CD4-positive, alpha-beta T cell (primary cell): ENCODE data around the gene PCDHGA1. TPM values are rescaled to one million over a fixed set of nuclear protein-coding genes. Genes with fewer than 3 reads are reported as not detected.
A peak's percentile ranks its signal among the peaks of the same experiment; 100 is the strongest.

Experiments used
- ATAC-seq: fragments of 200-7000 bp; cut with Tn5 transposase; one replicate; pipeline ENCODE4 v1.10.0; 2022; ENCODE audit warnings: mild to moderate bottlenecking; ENCODE audit not compliant: poor library complexity
- CTCF ChIA-PET: fragments of 350-600 bp; sonication (Branson Sonifier 250); formaldehyde crosslinking; loops from one replicate; lab custom pipeline; 2021; ENCODE audit warnings: antibody characterized with exemption, inconsistent platforms; lab: Charles Lee
- POLR2A ChIA-PET: fragments of 350-600 bp; sonication (Branson Sonifier 250); formaldehyde crosslinking; loops from one replicate; lab custom pipeline; 2021; ENCODE audit warnings: antibody characterized with exemption, inconsistent platforms; lab: Charles Lee
- DNase-seq, 14 experiments: peaks; one replicate each; pipeline ENCODE4 v3.0.0-alpha.2; 2013 to 2020; ENCODE audit warnings: mixed read lengths in 2 of 14
- H3K27ac ChIP-seq, 2 donors: one replicate each; pipeline versions ENCODE4 v1.5.1 to v1.7.0; 2013; ENCODE audit warnings: low read length in 2 of 2, low read depth in 1 of 2, mild to moderate bottlenecking in 1 of 2
- H3K27me3 ChIP-seq, 2 experiments: 1 replicate in 1 of 2; 2 replicates in 1 of 2; pipeline versions ENCODE4 v1.6.1 to v1.7.0; 2013; ENCODE audit warnings: low read length in 2 of 2, control low read depth in 1 of 2, mild to moderate bottlenecking in 1 of 2, moderate library complexity in 1 of 2; ENCODE audit not compliant: insufficient read depth in 2 of 2, control insufficient read depth in 1 of 2
- H3K36me3 ChIP-seq: one replicate; pipeline ENCODE4 v1.6.1; 2013; ENCODE audit warnings: low read length, control low read depth; ENCODE audit not compliant: insufficient read depth
- H3K4me1 ChIP-seq: one replicate; pipeline ENCODE4 v1.6.1; 2013; ENCODE audit warnings: low read length, control low read depth; ENCODE audit not compliant: insufficient read depth
- H3K4me3 ChIP-seq: one replicate; pipeline ENCODE4 v1.5.1; 2013; ENCODE audit warnings: mild to moderate bottlenecking, low read length, moderate library complexity
- H3K9me3 ChIP-seq, 2 experiments: 1 replicate in 1 of 2; 2 replicates in 1 of 2; pipeline versions ENCODE4 v1.6.1 to v1.7.0; 2013; ENCODE audit warnings: low read length in 2 of 2, mild to moderate bottlenecking in 2 of 2, control low read depth in 1 of 2, moderate library complexity in 1 of 2; ENCODE audit not compliant: control insufficient read depth in 1 of 2, insufficient read depth in 1 of 2
- H3K27ac Mint-ChIP-seq: one replicate; pipeline ENCODE4 v1.8.0; 2020; ENCODE audit warnings: mixed read lengths
- H3K27me3 Mint-ChIP-seq: one replicate; pipeline ENCODE4 v1.8.0; 2021; ENCODE audit warnings: mixed read lengths
- H3K36me3 Mint-ChIP-seq: one replicate; pipeline ENCODE4 v1.8.0; 2021; ENCODE audit warnings: low read depth, mixed read lengths
- H3K4me1 Mint-ChIP-seq: one replicate; pipeline ENCODE4 v1.8.0; 2021; ENCODE audit warnings: low read depth, mixed read lengths
- H3K4me3 Mint-ChIP-seq: one replicate; pipeline ENCODE4 v1.8.0; 2020; ENCODE audit warnings: mild to moderate bottlenecking, mixed read lengths
- H3K9me3 Mint-ChIP-seq: one replicate; pipeline ENCODE4 v1.8.0; 2020; ENCODE audit warnings: mixed read lengths
- intact Hi-C, 2 experiments: fragments of 100-400 bp; cut with DNase I in 1 of 2; cut with micrococcal nuclease in 1 of 2; formaldehyde crosslinking; loops; one replicate each; pipeline versions ENCODE4 v1.15.1 to v1.9.0; 2023 to 2025; cut with DNase I, micrococcal nuclease
- total RNA-seq, 174 experiments: library from RNA in 2 of 174; stranded (reverse) in 2 of 174; gene quantifications; one replicate each; pipeline ENCODE4 v1.2.3 and lab custom pipeline; 2021 to 2026
- TF ChIP-seq, protein P1 (sequence below): fragments of 200-600 bp; IDR thresholded peaks from one replicate; pipeline ENCODE4 v1.8.0; 2022; ENCODE audit warnings: antibody characterized with exemption, mild to moderate bottlenecking

PCDHGA1 gene
- total RNA-seq, 2 experiments from 2014 or later: not detected

DNA sequence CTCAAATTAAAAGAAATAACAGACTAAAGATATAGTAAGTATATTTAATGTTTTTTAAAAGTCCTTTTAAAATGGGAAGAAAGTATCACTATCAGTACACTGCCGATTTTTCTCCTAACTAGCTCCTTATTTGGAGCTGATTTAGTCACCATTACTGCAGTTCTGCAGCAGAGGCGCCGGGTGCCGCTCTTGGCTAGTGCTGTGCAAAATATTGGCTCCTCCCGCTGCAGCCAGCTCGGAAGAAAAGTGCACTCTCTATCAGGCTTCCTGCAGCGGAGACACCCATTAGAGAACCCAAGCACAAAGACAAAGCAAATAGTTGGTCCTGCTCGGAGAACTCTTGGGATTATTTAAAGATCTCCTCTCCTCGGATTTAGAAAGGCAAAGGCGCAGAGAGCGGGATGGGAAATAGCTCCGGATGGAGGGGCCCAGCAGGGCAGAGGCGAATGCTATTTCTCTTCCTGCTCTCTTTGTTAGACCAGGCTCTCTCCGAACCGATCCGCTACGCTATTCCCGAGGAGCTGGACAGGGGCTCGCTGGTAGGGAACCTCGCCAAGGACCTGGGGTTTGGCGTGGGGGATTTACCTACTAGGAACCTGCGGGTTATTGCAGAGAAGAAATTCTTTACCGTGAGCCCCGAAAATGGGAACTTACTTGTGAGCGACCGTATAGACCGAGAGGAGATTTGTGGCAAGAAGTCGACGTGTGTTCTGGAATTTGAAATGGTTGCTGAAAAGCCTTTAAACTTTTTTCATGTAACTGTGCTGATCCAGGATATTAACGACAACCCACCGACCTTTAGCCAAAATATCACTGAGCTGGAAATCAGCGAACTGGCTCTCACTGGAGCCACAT, 39.9 kb downstream of the PCDHGA1 start, which contains the start of gene PCDHGB3:
Gene PCDHGB3 (plus strand): TSS at position 249 of the 855 bp plus-strand sequence. CDS start 153 bp downstream, at position 402.
- CTCF ChIA-PET: interaction anchor here (0.5 to 2.7 kb wide), 13 partner anchors 10 to 312 kb away, joined by 3 to 13 read pairs (median 4); partner anchors contain the start of genes PCDHGA12, PCDHGB1, PCDHGB2 and PCDHGB5
- H3K27me3 ChIP-seq: peaks cover 71 to 76% of the 10 kb centered on the region in 2 experiments
- POLR2A ChIA-PET: interaction anchor here (1.6 kb wide), 1 partner anchor 50 kb away, joined by 9 read pairs; the partner anchor contains the start of gene TAF7
- Mint-ChIP-seq H3K36me3 (peaks cover 34% of the 10 kb centered on the region), H3K27ac (no peak within 1 kb of the TSS), H3K4me1 (peaks cover 11% of the 10 kb centered on the region), H3K4me3 (peak within 1 kb of the TSS; percentile 80), H3K9me3 (peaks cover 21% of the 10 kb centered on the region), H3K27me3 (peaks cover 91% of the 10 kb centered on the region)
- H3K27ac ChIP-seq: no peak within 1 kb of the TSS
- H3K36me3 ChIP-seq: no peaks in the 10 kb centered on the region
- peak within 1 kb of the TSS; percentile 36 for H3K4me3 ChIP-seq
- H3K9me3 ChIP-seq: peaks cover 51 to 57% of the 10 kb centered on the region in 2 experiments
- peaks cover 8% of the 10 kb centered on the region for H3K4me1 ChIP-seq
- peak; percentile 83 for ATAC-seq
- peak in 9 of 14 experiments; percentile 4 to 61 (median 28) for DNase-seq
- TF ChIP-seq, protein P1, sequence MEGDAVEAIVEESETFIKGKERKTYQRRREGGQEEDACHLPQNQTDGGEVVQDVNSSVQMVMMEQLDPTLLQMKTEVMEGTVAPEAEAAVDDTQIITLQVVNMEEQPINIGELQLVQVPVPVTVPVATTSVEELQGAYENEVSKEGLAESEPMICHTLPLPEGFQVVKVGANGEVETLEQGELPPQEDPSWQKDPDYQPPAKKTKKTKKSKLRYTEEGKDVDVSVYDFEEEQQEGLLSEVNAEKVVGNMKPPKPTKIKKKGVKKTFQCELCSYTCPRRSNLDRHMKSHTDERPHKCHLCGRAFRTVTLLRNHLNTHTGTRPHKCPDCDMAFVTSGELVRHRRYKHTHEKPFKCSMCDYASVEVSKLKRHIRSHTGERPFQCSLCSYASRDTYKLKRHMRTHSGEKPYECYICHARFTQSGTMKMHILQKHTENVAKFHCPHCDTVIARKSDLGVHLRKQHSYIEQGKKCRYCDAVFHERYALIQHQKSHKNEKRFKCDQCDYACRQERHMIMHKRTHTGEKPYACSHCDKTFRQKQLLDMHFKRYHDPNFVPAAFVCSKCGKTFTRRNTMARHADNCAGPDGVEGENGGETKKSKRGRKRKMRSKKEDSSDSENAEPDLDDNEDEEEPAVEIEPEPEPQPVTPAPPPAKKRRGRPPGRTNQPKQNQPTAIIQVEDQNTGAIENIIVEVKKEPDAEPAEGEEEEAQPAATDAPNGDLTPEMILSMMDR: no peak
- intact Hi-C loops: loop anchor here (10.0 kb wide), 2 partner anchors 45 to 145 kb away; partner anchors contain the start of genes PCDHB14 (in 1 of the 2), PCDHGA10 (in 1 of the 2) and PCDHGB7 (in 1 of the 2)

DNA sequence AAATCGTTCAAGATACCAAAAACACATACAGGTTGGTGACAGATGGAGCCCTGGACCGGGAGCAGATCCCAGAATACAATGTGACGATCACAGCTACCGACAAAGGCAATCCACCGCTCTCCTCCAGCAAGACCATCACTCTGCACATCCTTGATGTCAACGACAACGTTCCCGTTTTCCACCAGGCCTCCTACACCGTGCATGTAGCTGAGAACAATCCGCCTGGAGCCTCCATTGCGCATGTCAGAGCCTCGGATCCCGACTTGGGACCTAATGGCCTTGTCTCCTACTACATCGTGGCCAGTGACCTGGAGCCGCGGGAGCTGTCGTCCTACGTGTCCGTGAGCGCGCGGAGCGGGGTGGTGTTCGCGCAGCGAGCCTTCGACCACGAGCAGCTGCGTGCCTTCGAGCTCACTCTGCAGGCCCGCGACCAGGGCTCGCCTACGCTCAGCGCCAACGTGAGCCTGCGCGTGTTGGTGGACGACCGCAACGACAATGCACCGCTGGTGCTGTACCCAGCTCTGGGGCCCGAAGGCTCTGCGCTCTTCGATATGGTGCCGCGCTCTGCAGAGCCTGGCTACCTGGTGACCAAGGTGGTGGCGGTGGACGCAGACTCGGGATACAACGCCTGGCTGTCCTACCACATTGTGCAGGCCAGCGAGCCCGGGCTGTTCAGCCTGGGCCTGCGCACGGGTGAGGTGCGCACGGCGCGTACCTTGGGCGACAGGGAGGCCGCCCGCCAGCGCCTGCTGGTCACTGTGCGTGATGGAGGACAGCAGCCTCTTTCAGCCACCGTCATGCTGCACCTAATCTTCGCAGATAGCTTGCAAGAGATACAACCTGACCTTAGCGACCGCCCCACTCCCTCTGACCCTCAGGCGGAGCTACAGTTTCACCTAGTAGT, 41.5 kb downstream of the PCDHGA1 start:
- peaks cover 41 to 59% of the 10 kb centered on the region in 2 experiments for H3K9me3 ChIP-seq
- H3K4me3 ChIP-seq: no peak overlapping the region
- peaks cover 66 to 67% of the 10 kb centered on the region in 2 experiments for H3K27me3 ChIP-seq
- Mint-ChIP-seq H3K36me3 (peaks cover 34% of the 10 kb centered on the region), H3K4me1 (peaks cover 11% of the 10 kb centered on the region), H3K9me3 (peaks cover 19% of the 10 kb centered on the region), H3K27me3 (peaks cover 82% of the 10 kb centered on the region), H3K4me3 (no peak overlapping the region), H3K27ac (no peak overlapping the region)
- ATAC-seq: no peak
- H3K27ac ChIP-seq: no peak overlapping the region
- ChIA-PET CTCF (interaction anchor here (2.7 kb wide), 1 partner anchor 51 kb away, joined by 11 read pairs; the partner anchor contains the start of gene TAF7), POLR2A (no interaction called here)
- H3K36me3 ChIP-seq: no peaks in the 10 kb centered on the region
- H3K4me1 ChIP-seq: peaks cover 8% of the 10 kb centered on the region
- DNase-seq: no peak
- TF ChIP-seq, protein P1: no peak
- intact Hi-C loops: no loop called here
